Tibial nerve (tissue), 4 donors: ENCODE measurements around the gene WDR12.

Experiments used
- CTCF ChIP-seq, 5 experiments: fragments of 200-600 bp in 3 of 5; fragments of 450-650 bp in 2 of 5; sonication (generic) in 3 of 5; IDR thresholded peaks; one replicate each; pipeline ENCODE4 v1.5.1; 2016 to 2019; ENCODE audit warnings: antibody characterized with exemption in 5 of 5, mild to moderate bottlenecking in 3 of 5, moderate library complexity in 2 of 5
- EP300 ChIP-seq, 2 donors: sonication (generic); formaldehyde crosslinking; IDR thresholded peaks; one replicate each; pipeline ENCODE4 v1.6.1; 2017; ENCODE audit warnings: antibody characterized with exemption in 2 of 2, mild to moderate bottlenecking in 1 of 2
- POLR2A ChIP-seq, 2 donors: fragments of 450-650 bp; IDR thresholded peaks; one replicate each; pipeline ENCODE4 v1.6.1; 2017; ENCODE audit warnings: antibody characterized with exemption in 2 of 2, mild to moderate bottlenecking in 2 of 2, moderate library complexity in 2 of 2

- TF ChIP-seq CTCF (IDR thresholded peaks at IDR 0.05) (no peak), POLR2A (IDR thresholded peaks at IDR 0.05) (no peak), EP300 (IDR thresholded peaks at IDR 0.05) (no peak)
These were observed 30.3 kb upstream of the WDR12 start for GRCh38 chr2:202941771-202942170.
